Left kidney (tissue), 1 donor: ENCODE measurements around the gene GABRA5. TPM values are rescaled to one million over a fixed set of nuclear protein-coding genes. Genes with fewer than 3 reads are reported as not detected.

Source experiments
- polyA plus RNA-seq: library from polyadenylated mRNA; unstranded; fragments of 120-200 nt; gene quantifications from one replicate; pipeline ENCODE4 v1.2.1, GENCODE V29; 2013; ENCODE audit not compliant: insufficient read length

GABRA5 gene
- polyA plus RNA-seq, 1 donor, result 0.38 TPM

Other genes with a start within 250 kb of the GABRA5 start
- 6.0 TPM for gene GABRB3, start 94.0 kb upstream of the GABRA5 start, polyA plus RNA-seq
- 2.1 TPM for gene GABRG3, start 104.1 kb downstream of the GABRA5 start, polyA plus RNA-seq